CD4-positive, alpha-beta T cell treated with Interleukin-4 for 1 hour (primary cell): Measurements from ENCODE around the gene PTTG1.

Experiments
- DNase-seq, 2 donors: peaks; one replicate each; pipeline ENCODE4 v3.0.0-alpha.2; 2020 to 2022

Gene PTTG1

DNA sequence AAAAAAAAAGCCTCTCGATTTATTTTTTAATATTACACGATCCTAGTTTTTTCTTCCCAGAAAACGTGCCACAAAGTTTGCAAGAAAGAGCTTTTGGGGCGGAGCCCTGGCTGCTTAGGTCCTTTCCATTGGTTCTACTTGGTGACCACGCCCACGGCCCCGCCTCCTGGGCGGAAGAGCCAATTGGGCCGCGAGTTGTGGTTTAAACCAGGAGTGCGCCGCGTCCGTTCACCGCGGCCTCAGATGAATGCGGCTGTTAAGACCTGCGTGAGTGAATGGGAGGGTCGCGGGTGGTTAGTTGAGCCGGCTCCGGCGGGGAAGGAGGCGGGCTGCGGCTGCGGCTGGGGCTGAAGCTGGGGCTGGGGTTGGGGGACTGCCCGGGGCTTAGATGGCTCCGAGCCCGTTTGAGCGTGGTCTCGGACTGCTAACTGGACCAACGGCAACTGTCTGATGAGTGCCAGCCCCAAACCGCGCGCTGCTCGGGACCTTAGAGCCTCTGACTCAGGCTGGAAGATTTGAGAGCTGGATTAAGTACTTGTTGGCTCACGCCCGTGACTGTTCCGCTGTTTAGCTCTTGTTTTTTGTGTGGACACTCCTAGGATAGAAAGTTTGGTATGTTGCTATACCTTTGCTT, at the start of gene PTTG1:
Gene PTTG1, plus strand, starts transcription at position 231 of the 634 bp plus-strand sequence. CDS start 458 bp downstream, outside the sequence.
- DNase-seq: peak; percentile 93

DNA sequence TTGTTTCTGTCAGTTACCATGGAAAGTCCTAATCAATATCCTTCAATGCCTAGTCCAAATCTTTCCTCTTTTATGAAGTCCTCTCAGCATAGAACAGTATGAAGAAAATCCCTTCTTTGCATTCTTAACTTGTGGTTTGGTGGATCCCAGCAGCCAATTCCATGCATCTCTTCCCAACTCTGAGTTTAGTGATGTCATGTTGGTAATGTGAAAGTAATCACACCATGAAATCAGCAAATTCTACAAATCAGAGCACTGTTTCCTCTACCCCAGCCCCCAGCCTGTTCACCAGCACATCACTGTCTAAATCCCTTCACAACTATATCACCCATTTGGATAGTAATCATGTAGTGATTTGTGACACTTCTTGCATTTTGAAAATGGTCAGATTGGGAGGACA, 46.5 kb upstream of the PTTG1 start:
- no peak for DNase-seq

DNA sequence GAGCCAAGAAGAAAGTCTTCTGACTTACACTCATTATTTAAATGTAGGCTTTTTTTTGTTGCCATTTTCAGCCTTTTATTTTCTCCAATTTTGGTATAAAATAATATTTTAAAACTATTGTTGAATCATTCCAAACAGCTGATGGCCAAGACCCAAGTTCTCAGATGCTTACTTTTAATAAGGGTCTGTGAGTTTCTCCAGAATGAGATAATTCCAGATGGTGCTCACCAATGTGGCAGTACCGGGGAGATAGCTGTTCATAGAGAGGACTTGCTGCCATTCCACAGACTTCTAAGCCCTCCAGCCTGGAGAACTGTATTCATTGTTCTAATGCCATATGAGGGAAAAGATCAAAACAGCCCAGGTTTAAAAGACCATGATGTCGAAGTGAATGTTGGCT, 46.0 kb upstream of the PTTG1 start:
- DNase-seq: no peak

DNA sequence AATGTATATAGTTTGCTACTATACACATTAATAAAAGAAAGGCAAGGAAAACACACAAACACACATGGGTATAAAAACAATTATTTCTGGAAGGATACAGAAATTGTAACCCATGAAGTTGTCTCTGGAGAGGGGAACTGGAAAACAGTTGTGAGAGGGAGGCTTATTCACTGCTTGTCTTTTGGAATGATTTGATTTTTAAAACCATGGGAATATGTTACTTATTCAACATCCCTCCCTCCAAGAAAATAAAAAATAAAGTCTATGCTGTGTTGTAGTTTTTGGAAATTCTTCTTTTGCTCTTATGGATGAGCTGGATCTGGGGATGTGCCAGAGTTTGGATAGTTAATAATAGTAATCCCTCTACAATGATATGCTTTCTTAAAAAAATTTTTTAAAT, 45.2 kb upstream of the PTTG1 start:
- no peak for DNase-seq

DNA sequence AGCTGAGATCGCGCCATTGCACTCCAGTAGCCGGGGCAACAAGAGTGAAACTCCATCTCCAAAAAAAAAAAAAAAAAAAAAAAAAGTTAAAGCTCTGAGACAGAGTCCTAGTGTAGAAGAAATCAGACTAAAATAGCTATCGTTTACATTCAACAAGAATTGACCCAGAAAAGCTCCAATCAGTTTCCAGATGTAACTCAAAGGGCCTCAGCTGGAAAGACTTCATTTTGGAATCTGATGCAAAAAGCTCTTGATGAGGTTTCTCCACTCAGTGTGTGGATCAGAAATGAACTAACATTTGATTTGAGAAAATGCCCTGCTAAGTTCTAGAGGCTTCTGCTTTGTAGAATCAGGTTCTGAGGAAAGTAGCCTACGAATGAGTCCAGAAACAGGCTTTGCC, 44.0 kb upstream of the PTTG1 start:
- DNase-seq: no peak

DNA sequence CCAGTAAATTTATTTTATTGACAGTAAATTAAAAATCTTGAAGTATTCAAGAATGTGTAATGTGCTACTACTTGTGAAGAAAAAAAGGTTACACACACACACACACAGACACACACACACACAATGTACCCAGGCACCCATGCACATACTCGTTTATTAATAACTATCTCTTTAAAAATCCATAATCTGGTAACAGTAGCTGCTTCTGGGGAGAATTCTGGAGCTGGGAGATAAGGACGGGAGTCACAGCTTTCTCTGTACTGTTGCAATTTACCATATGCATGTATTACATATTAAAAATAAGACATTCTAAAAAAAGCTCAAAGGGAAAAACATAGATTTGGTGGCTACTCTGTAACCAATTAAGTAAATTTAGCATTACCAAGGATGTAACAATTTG, 43.3 kb upstream of the PTTG1 start:
- no peak for DNase-seq

DNA sequence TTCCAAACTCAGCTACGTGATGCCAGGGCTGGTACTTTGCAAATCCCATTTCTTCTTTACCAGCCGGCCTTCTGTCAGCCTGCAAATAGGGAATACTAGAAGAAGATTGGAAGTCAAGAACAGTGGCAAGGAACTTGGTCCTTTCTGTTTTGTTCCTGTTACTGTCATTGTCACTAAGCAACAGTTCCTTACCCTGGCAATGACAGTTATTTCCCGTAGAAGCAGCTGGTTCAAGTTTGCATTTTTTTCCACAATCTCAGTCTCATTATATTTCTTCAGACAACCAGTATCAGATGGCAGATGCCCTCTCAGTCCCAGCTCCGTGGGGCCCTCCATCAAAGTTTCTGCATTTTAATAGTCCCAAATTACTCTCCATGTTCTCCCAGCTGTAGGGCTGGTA, 42.1 kb upstream of the PTTG1 start:
- no peak for DNase-seq

DNA sequence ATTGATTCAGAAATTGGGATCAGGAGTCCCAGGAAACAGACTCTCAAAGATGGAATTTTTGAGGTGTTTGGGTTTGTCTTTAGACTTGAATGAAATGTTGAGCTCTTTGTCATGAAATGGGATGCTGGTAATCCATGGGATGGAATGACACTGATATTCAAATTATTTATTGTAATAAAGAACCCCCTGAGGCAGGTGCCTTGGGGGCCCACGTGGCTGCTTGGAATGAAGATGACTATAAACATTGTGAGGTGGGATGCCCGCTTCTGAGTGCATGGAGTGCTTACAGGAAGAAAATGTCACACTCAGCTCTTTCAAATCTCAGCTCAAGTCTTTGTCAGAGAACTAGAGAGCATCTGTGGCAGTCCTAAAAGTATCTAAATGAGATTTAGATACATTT, 41.6 kb upstream of the PTTG1 start:
- DNase-seq: no peak

DNA sequence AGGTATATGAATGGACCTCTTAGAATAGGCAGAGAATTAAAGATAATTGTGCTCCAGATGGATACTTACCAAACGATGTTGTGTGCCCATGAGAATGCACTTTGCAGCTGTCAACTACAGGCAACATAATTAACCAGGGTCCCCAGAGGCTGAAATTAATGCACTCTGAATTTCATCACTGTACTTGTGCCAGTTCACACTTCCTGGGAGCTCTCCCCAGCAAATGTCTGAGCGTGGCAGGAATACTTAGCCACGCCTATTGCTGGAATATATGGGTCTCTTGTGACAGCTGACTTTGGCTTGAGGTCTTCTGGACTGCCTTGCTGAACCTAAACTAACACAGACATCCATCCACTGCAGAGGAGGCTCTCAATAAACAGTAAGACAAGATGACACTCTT, 39.3 kb upstream of the PTTG1 start:
- DNase-seq: no peak

DNA sequence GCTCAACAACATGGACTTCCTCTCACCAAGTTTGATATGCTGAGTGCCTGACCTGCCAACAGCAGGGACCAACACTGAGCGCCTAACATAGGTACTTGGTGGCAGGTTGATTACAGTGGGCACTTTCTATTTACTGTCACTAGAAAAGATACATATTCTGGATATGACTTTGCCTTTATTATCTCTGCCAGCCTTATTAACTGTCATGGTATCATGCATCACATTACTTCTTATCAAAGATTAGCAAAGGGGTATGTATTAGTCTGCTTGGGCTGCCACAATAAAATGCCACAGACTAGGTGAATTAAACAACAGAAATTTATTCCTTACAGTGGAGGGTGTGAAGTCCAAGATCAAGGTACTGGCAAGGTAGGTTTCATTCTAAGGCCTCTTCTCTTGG, 37.0 kb upstream of the PTTG1 start:
- DNase-seq: no peak

DNA sequence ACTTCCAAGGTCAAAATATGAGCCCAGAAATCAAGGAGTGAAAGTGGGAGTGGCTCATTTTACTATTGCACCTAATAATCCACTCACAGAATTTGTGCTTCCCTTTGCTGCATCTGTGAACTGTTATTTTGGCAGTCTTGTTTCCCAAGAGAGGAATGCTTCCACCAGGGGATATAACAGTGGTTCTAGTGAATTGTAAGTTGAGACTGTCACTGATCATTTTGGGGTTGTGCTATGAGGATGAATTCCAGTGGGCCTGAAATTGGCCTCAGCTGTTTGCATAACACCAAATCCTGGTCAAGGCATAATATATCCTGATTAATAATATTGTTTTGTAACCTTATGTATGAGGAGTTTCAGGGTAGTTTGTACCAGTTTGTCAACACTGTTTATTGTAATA, 36.2 kb upstream of the PTTG1 start:
- DNase-seq: no peak

DNA sequence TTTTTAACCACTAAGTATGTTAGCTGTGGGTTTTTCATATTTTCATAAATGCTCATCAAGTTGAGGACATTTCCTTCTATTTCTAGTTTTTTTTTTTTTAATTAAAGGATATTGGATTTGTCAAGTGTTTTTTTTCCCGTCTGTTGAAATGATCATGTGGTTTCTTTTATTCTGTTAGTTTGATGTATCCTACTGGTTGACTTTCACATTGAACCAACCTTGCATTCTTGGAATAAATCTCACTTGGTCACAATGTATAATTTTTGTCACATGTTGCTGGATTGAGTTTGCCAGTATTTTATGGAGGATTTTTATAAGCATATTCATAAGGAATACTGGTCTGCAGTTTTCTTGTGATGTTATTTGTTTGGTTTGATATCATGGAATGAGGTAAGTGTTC, 34.2 kb upstream of the PTTG1 start:
- DNase-seq: no peak

DNA sequence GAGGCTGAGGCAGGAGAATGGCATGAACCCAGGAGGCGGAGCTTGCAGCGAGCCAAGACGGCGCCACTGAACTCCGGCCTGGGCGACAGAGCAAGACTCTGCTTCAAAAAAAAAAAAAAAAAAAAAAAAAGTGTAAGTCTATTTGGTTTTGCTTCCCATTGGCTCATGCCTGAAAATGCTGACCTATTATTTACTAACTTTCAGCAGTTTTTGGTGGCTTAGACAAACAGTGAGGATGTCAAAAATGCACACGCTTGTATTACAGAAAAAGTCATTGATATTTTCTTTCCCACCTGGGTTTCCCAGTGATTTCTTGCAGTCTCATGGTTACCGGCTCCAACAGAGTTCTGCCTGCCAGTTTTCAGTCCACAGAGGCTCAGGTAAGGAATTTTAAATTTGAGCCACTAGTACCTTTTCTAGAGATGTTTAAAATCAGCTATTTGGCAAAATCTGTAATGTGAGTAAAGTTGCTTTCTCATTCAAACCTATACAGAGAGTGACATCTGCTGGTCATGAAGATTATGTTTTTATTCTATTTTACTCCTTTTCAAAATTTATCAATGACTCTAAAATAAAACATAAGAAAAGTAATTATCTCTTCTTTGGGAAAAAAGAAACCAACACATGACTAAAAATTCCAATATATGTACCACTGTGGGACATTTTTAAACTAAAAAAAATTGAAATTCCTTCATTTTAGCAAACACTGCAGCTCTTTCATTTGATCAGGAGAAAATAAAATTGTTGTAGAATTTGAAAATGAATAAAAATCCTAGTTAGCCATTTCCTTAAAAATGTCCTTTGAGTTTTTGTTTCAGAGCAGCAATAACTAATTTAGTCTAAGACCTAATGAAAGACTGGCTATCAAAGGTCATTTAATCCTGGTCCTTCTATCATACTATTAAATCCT, 30.6 kb upstream of the PTTG1 start:
- DNase-seq: peak in 1 of 2 donors; percentile 38

DNA sequence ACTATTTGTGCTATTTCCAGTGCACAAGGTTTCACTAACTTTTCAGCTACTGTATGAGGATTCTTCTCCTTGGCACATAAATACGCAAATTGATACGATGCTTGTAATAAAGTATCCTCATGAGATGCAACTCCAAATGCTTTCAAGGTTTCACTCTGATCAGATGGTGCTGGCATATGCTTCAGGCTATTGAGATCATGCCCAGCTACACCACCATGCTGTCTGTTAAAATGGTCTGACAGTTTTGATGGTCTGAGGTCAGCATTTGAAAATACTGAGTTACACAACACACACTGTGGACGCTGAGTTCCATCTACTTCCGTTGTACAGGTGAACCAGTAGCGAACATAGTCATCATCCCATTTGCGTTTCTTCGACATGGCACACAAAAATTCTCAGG, 26.5 kb upstream of the PTTG1 start:
- DNase-seq: no peak

DNA sequence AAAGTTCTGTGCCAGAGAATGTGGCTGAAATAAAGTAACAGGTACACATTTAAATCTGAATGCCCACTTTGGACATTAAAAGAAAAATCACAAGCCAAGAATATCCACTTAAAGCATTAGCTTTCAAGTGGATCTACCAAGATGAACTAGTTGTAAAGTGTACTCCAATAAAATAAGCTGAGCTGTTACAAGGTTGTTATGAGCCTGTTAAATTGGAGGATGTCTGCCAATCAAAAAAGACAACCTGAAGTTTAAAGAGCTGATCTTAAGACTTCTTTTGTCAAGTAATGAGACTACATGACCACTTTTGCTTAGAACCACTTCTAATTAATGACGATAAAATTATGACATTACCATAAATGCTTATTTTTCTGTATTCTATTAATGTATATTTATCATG, 24.2 kb upstream of the PTTG1 start:
- no peak for DNase-seq

DNA sequence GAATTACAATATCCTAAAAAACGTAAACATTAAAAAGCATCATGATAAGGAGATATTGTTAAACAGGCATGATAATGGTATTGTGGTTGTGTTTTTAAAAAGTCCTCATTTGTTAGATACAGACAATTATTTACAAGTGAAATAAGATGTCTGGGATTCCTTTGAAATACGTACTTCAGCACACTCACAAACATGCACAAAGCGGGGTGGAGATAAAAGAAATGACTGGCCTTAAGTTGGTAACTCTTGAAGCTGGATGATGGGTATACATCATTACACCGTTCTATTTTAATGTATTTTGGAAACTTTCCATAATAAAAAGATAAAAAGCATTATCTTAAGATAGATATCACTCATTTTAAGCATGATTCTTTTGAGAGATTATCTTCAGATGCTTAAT, 22.8 kb upstream of the PTTG1 start:
- DNase-seq: no peak

DNA sequence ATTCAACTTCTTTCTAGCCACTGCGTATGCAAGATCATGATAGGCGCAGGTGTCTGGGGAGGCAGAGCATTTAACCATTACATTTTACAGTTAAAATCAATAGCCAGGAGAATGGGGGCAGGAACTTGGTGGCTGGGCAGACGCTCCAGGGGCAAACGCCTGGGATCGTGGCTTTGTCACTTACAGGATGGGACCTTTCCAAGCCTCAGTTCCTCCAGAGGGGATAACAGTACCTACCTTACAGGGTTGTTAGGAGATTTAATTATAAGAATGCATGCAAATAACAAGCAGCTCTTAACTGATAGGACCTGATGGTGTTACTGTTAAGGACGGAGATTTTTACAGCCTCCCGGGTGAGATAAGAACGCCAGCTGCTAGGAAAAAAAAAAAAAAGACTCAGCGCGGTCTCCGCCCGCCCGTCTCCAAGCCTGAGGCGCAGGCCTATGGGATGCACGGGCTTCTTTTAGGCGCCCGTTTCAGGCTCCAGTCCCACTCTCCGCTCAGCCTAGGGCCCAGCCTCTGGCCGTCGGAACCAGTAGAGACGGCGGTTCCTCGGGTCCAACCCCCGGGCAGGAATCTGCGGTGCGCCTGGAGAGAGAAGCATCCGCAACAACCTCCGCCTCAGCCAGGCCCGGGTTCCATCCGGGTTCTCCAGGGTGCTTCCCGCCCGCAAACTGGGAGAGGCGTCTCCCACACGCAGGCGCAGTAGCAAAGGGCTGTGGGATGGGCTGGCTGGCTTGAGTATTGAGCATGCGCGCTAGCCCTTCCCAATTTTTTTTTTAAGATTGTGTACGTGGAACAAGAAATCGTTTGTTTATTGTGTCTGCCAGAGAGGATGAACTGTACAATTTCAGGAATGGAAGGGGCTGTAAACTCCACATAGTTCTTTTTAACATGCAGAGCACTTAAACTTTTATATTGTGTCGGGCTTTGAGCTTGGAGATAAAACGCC, 22.0 kb upstream of the PTTG1 start, which contains the start of gene FAM200C:
Gene FAM200C, minus strand, starts transcription at position 653 of the 952 bp plus-strand sequence. CDS start 4,564 bp downstream, outside the sequence.
- peak; percentile 76 to 79 for DNase-seq

DNA sequence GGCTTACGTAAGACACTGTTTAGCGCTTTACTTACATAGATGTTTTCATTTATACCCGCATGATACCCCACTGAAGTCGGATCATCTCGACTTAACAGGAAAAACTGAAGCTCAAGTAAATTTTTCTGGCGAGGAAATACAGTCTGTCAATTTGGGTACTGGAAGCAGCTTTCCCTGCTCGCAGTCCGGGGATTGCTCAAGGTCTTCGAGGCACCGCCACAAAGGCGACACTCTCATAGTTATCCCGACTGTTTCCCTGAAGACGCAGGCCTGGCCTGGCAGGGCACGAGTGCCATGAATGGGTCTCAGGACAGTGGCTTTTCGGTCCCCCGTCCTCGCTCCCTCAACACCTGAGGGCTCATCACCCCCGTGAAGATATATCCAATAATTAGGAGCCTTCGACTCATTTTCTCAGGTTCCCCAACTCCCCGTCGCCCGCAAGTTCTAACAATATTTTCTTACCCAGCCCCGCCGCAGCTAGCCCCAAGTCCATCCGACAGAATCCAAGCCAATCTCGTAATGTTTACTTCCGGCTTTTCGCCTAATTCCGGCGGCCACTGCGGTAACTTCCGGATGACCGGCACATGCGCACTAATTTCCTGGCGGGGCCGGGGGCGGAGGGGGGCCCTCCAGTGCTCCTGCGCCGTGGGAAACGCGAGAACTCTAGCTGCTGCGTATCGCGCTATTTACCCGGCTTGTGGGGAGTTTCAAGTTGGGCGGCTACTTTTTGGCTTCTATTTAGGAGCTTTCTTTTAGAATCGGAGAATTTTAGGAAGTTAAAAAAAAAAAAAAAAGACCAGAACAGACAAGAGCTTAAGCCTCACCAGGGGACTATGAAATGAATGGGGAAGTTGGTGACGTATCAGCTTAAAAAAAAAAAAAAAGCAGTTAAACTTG, 2.8 kb upstream of the PTTG1 start, which contains the start of gene SLU7:
Gene SLU7, minus strand, starts transcription at position 521 of the 897 bp plus-strand sequence. CDS start 3,787 bp downstream, outside the sequence.
- DNase-seq: peak; percentile 95

DNA sequence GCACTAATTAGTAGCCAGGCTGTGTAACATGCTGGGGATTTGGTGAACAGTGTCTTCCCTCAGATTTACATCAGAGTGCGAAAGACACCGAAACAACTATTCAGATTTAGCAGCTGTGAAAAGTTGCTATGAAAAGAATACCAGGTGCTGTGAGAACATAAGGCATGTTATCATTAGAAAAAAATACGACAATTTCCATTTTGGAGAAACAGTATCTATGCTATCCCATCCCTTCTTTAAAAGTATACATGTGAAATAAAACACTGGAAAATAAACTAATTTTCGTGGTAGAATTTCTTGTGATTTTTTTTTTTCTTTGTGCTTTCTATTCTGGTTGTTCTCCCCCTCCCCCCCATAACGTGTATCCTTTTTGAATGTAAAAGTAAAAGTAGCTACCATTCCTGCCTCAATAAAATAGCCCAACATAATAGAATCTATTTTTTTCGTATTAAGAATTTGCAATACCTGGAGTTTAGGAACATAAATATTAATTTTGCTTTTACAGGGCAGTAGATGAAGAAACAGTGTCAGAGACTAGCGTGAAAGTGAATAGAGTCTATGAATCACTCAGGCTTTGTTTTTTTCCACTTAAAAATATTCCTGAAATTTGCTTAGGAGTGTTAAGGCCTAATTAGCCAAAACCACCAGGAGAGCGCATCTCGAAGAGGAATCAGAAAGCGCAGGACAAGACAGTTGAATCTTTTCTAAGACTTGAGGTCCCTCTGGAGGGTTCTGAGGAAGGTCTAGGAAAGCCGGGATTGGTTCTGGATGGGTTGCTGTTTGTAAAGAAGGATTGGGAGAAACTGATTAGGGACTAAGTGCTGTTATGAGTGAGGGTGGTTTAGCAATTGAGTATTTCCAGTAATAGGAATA, 2.0 kb upstream of the PTTG1 start:
- no peak for DNase-seq

DNA sequence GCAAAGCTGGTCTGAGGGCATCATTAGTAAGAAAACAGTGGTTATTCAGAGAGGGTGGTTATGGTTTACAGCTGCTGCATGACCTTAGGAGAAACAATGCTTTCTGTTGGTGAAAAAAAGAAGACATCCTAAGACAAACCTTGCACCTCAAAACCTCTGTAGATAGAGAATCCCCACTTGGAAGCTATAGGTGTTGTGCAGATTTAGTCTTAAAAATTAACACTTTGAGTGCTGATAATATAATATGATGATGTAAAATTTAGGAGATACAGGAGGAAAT, 1.4 kb upstream of the PTTG1 start:
- peak in 1 of 2 donors; percentile 7 for DNase-seq

DNA sequence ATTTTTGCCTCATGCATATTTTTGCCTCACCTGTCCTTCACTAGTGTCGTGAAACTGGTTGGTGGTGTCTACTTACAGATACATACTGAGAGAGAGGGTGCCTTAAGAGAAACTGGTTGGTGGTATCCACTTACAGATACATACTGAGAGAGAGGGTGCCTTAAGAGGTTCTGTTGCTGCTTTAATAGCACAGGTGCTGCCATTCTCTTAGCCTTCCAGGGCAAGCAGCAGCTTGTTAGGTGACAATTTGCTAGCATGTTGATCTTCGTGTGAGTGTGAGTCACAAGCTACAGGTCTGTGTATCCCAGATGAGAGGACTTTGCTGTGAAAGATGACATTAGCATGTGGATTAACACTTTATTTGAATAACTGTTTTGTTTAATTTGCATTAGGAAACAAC, 1.4 kb downstream of the PTTG1 start:
- DNase-seq: peak in 1 of 2 donors; percentile 11
